ENCODE data around the gene MGST3.

GRCh38 chr1:165659581-165659895, 28.5 kb downstream of the MGST3 start:
- TF ChIP-seq POLR2AphosphoS5 (IDR thresholded peaks at IDR 0.05) (no peak), CTCF (IDR thresholded peaks at IDR 0.05) (no peak)
